Measurements from ENCODE around the gene LRRN2.
"Not testable (repeated sequence)": the region's sequence is repeated elsewhere in the genome, so short reads cannot be mapped to it uniquely, and the experiment has no call there.

Gene LRRN2

GRCh38 chr1:204574016-204574864 lies 111.3 kb downstream of the LRRN2 start:
- H3K4me3 ChIP-seq (ENCODE audit: low read depth, low read length): no peak overlapping the region
- no peaks in the 10 kb centered on the region for H3K36me3 ChIP-seq
- no peaks in the 10 kb centered on the region for H3K9me3 ChIP-seq
- DNase-seq: no peak
- TF ChIP-seq CTCF (IDR thresholded peaks at IDR 0.05; ENCODE audit: low read depth, low read length): no peak
- H3K27me3 ChIP-seq: no peaks in the 10 kb centered on the region
- peaks cover 40% of the 10 kb centered on the region for H3K4me1 ChIP-seq

GRCh38 chr1:204572923-204573922 lies 112.3 kb downstream of the LRRN2 start:
- peaks cover 39% of the 10 kb centered on the region for H3K4me1 ChIP-seq
- no peaks in the 10 kb centered on the region for H3K27me3 ChIP-seq
- no peak for TF ChIP-seq CTCF (IDR thresholded peaks at IDR 0.05; ENCODE audit: low read depth, low read length)
- no peak for DNase-seq
- H3K9me3 ChIP-seq: no peaks in the 10 kb centered on the region
- no peaks in the 10 kb centered on the region for H3K36me3 ChIP-seq
- no peak overlapping the region for H3K4me3 ChIP-seq (ENCODE audit: low read depth, low read length)

- H3K9me3 ChIP-seq: no peaks in the 10 kb centered on the region
- TF ChIP-seq CTCF (IDR thresholded peaks at IDR 0.05; ENCODE audit: low read depth, low read length): no peak
- no peak for DNase-seq
- no peaks in the 10 kb centered on the region for H3K36me3 ChIP-seq
- H3K4me3 ChIP-seq (ENCODE audit: low read depth, low read length): no peak overlapping the region
- H3K27me3 ChIP-seq: no peaks in the 10 kb centered on the region
- peaks cover 33% of the 10 kb centered on the region for H3K4me1 ChIP-seq
Observed at GRCh38 chr1:204571631-204572030, 113.9 kb downstream of the LRRN2 start.

- Histone ChIP-seq H3K9me3 (no peaks in the 10 kb centered on the region), H3K4me1 (peaks cover 33% of the 10 kb centered on the region), H3K4me3 (ENCODE audit: low read depth, low read length) (no peak overlapping the region), H3K36me3 (no peaks in the 10 kb centered on the region), H3K27me3 (no peaks in the 10 kb centered on the region)
- DNase-seq: no peak
- no peak for TF ChIP-seq CTCF (IDR thresholded peaks at IDR 0.05; ENCODE audit: low read depth, low read length)
Observed at GRCh38 chr1:204571128-204571527, 114.4 kb downstream of the LRRN2 start.

- not testable (repeated sequence) for H3K4me3 ChIP-seq (ENCODE audit: low read depth, low read length); DNase-seq; H3K36me3 ChIP-seq; H3K27me3 ChIP-seq; H3K9me3 ChIP-seq
- H3K4me1 ChIP-seq: peaks cover 27% of the 10 kb centered on the region
Observed at GRCh38 chr1:204570021-204570420, 115.5 kb downstream of the LRRN2 start.

GRCh38 chr1:204569478-204569877 lies 116.1 kb downstream of the LRRN2 start:
- TF ChIP-seq CTCF (IDR thresholded peaks at IDR 0.05; ENCODE audit: low read depth, low read length): no peak
- no peak for DNase-seq
- Histone ChIP-seq H3K36me3 (no peaks in the 10 kb centered on the region), H3K4me3 (ENCODE audit: low read depth, low read length) (no peak overlapping the region), H3K27me3 (no peaks in the 10 kb centered on the region), H3K9me3 (no peaks in the 10 kb centered on the region), H3K4me1 (peaks cover 26% of the 10 kb centered on the region)
